IPS-NIHi11 (cell line): ENCODE measurements around the gene USP47.
"Not testable (repeated sequence)": the region's sequence is repeated elsewhere in the genome, so short reads cannot be mapped to it uniquely, and the experiment has no call there.

Experiments
- DNase-seq: peaks from one replicate; pipeline ENCODE4 v3.0.0; 2012; ENCODE audit warnings: mixed read lengths, low spot score

The USP47 gene

DNA sequence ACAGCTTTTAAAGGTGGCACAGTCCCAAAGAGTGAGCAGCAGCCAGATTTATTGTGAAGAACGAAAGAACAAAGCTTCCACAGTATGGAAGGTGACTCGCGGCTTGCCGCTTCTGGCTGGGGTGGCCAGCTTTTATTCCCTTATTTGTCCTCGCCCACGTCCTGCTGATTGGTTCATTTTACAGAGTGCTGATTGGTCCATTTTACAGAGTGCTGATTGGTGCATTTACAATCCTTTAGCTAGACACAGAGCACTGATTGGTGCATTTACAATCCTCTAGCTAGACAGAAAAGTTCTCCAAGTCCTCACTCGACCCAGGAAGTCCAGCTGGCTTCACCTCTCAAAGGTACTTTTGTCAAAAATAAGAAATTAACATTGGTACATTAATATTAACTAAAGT lies 10.4 kb upstream of the USP47 start:
- not testable (repeated sequence) for DNase-seq

- DNase-seq = no peak
These were observed 5.0 kb upstream of the USP47 start for GRCh38 chr11:11836676-11837231.

DNA sequence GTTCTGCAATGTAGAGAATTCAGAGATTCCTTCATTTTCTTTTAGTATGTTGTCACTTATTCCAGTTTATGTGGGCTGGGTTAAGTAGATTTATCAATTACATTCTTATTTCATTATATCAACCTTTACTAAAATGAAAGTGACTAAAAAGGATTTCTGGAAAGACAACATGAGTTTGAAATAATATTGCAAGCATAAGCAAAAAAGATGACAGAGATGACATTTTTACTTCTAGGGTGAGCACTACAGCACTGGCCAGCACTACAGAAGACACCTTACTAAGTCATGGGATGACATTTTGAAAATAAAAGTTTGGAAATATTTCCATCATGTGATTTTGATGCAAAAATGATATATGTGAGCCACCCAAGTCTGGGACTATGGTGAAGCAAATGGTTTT lies 2.1 kb upstream of the USP47 start:
- DNase-seq = no peak

GRCh38 chr11:11841116-11841722 lies 553 bp upstream of the USP47 start:
- no peak for DNase-seq

GRCh38 chr11:11842421-11843008 lies 743 bp downstream of the USP47 start:
- DNase-seq = peak; percentile 45

DNA sequence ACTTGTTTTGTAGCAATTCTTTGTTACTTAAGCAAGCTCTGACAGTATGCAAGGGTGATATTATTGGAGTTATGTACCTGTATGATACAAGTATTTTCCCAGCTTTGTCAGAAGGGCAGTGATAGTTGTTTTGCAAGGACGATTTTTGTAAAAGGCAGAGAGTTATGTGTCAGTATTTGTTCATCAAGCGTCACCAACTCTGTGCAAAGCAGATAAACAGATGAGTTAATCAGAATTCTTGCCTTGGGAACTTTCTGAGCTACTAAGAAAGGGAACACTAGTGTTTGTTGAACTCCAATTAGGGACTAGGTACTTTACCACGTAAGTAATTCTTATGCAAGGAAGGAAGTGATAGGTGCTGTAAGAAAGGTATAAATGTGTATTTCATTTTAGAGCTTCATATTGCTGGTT lies 1.4 kb downstream of the USP47 start:
- no peak for DNase-seq

- DNase-seq = no peak
These were observed 1.9 kb downstream of the USP47 start for GRCh38 chr11:11843642-11844041.

GRCh38 chr11:11844272-11844671 lies 2.5 kb downstream of the USP47 start:
- no peak for DNase-seq

- peak; percentile 19 for DNase-seq
These were observed 3.3 kb downstream of the USP47 start for GRCh38 chr11:11845071-11845470.

GRCh38 chr11:11845551-11845950 lies 3.8 kb downstream of the USP47 start:
- no peak for DNase-seq

GRCh38 chr11:11847082-11847481 lies 5.3 kb downstream of the USP47 start:
- no peak for DNase-seq

- peak; percentile 47 for DNase-seq
These were observed 7.3 kb downstream of the USP47 start for GRCh38 chr11:11848891-11849746.

- DNase-seq = no peak
These were observed 8.9 kb downstream of the USP47 start for GRCh38 chr11:11850668-11851067.

- DNase-seq = no peak
These were observed 14.9 kb downstream of the USP47 start for GRCh38 chr11:11856638-11857037.

DNA sequence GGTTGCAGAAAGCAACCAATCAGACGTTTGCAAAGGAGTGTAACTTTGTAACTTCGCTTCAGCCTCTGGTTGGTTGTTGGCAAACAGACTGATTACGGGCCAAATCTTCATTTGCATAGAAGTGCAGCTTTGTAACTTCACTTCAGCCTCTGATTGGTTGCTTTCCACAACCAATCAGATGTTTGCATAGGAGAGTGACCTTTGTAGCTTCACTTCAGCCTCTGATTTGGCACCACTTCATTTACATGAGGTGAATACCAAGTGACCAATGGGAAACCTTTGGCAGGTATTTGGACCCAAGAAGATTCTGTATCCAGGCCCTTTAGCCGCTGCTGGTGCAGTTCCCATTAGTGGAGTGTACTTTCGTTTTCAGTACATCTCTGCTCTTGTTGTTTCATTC lies 16.0 kb downstream of the USP47 start:
- no peak for DNase-seq

- no peak for DNase-seq
These were observed 16.9 kb downstream of the USP47 start for GRCh38 chr11:11858676-11859075.

- DNase-seq = no peak
These were observed 18.6 kb downstream of the USP47 start for GRCh38 chr11:11860103-11860979.

GRCh38 chr11:11862999-11863398 lies 21.2 kb downstream of the USP47 start:
- no peak for DNase-seq

GRCh38 chr11:11864332-11864731 lies 22.6 kb downstream of the USP47 start:
- no peak for DNase-seq

DNA sequence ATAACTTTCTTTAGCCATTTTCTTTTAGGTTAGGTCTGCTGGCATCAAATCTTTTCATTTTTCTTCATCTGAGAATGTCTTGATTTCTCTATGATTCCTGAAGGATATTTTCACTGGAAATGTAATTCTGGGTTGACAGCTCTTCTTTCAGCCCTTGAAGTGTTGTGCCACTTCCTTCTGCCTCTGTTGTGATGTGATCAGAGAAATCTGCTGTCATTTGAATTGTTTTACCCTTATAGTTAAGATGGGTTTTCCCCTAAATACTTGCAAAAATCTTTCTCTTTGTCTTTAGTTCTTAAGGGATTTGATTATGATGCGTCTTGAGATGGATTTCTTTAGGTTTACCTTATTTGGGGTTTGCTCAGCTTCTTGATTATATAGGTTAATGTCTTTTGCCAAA lies 23.0 kb downstream of the USP47 start:
- no peak for DNase-seq

GRCh38 chr11:11865449-11865848 lies 23.7 kb downstream of the USP47 start:
- no peak for DNase-seq

DNA sequence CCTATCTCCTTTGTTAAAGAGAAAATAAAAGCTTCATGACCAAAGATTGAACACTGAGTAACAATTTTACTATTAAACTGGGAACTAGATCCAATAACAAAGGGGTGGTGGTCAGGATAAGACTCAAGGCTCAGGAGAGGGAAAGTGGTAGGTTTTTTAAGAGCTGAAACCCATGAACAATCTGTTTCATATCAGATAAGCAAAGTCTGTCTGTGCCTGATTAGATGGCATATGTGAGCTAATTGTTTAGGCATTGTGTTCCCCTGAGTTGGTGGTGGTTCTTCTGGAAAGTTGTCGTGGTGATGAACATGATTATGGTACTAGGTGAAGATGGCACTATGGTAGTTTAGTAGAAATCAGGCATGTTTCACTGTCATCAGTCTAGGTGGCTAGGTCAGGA lies 24.4 kb downstream of the USP47 start:
- no peak for DNase-seq
